Neural progenitor cell (in vitro differentiated cells): ENCODE measurements around the gene KRT37.

ENCODE experiments used
- EZH2 ChIP-seq: fragments of 200-600 bp; sonication (generic); IDR thresholded peaks from 2 replicates; pipeline ENCODE4 v1.6.1; 2017; ENCODE audit warnings: antibody characterized with exemption, mild to moderate bottlenecking, moderate library complexity
- EZH2phosphoT487 ChIP-seq: fragments of 200-600 bp; sonication (generic); IDR thresholded peaks from 2 replicates; pipeline ENCODE4 v1.6.1; 2017; ENCODE audit warnings: antibody characterized with exemption
- TF ChIP-seq, protein P1 (sequence below): fragments of 200-600 bp; sonication (generic); IDR thresholded peaks from 2 replicates; pipeline ENCODE4 v1.5.1; 2017; ENCODE audit warnings: antibody characterized with exemption, mild to moderate bottlenecking

DNA sequence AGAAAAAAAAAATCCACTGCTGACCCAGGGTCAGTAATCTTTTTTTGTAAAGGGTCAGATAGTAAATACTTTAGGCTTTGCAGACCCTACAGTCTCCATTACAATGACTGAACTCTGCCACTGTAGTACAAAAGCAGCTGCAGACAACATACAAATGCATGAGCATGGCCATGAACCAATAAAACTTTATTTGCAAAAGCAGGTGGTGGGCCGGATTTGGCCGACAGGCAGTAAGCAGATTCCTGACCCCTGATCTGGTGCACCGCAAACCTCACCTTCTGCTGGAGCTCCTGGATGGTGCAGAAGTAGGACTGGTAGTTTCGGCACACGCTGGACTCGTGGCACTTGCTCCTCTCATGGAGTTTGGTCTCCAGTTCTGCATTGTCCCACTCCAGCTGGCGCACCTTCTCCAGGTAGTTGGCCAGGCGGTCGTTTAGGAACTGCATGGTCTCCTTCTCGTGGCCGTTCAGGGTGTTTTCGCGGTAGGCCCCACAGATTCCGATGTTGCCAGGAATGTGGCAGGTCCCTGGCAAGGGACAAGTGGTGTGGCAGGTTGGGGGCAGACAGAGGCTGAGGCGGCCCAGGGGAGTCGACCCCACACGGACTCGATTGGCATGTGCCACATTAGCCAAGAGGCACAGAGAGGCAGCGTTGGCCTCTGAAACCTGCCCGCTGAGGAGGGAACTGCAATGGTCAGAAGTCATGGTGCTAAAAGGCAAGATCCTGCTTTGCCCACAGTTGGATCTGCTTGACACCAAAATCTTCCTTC is 13.1 kb downstream of the KRT37 start:
- TF ChIP-seq, protein P1, sequence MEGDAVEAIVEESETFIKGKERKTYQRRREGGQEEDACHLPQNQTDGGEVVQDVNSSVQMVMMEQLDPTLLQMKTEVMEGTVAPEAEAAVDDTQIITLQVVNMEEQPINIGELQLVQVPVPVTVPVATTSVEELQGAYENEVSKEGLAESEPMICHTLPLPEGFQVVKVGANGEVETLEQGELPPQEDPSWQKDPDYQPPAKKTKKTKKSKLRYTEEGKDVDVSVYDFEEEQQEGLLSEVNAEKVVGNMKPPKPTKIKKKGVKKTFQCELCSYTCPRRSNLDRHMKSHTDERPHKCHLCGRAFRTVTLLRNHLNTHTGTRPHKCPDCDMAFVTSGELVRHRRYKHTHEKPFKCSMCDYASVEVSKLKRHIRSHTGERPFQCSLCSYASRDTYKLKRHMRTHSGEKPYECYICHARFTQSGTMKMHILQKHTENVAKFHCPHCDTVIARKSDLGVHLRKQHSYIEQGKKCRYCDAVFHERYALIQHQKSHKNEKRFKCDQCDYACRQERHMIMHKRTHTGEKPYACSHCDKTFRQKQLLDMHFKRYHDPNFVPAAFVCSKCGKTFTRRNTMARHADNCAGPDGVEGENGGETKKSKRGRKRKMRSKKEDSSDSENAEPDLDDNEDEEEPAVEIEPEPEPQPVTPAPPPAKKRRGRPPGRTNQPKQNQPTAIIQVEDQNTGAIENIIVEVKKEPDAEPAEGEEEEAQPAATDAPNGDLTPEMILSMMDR = no peak
- TF ChIP-seq EZH2 (no peak), EZH2phosphoT487 (no peak)
